Karpas-422 (cell line): ENCODE results near the gene MTFR2. TPM values are rescaled to one million over a fixed set of nuclear protein-coding genes. Genes with fewer than 3 reads are reported as not detected.

ENCODE experiments used
- DNase-seq: peaks from one replicate; pipeline ENCODE4 v3.0.0-alpha.2; 2015
- H2AFZ ChIP-seq: fragments of 200-600 bp; sonication (generic); 2 replicates; pipeline ENCODE4 v1.6.1; 2014; ENCODE audit warnings: antibody characterized with exemption, low read length, mixed read lengths
- H3K27ac ChIP-seq: fragments of 200-600 bp; sonication (generic); 2 replicates; pipeline ENCODE4 v1.5.1; 2014; ENCODE audit warnings: mild to moderate bottlenecking, low read length, moderate library complexity
- H3K27me3 ChIP-seq: fragments of 200-600 bp; sonication (generic); 2 replicates; pipeline ENCODE4 v1.6.1; 2014; ENCODE audit warnings: low read length, mixed read lengths
- H3K36me3 ChIP-seq: fragments of 200-600 bp; sonication (generic); 2 replicates; pipeline ENCODE4 v1.6.1; 2014; ENCODE audit warnings: low read length, mixed read lengths; ENCODE audit not compliant: insufficient read depth
- H3K4me1 ChIP-seq: fragments of 200-600 bp; sonication (generic); 2 replicates; pipeline ENCODE4 v1.6.1; 2014; ENCODE audit warnings: mild to moderate bottlenecking, low read length, mixed read lengths
- H3K4me2 ChIP-seq: fragments of 200-600 bp; sonication (generic); 2 replicates; pipeline ENCODE4 v1.6.1; 2014; ENCODE audit warnings: low read length, low read depth, mild to moderate bottlenecking; ENCODE audit not compliant: poor library complexity, severe bottlenecking
- H3K4me3 ChIP-seq: fragments of 200-600 bp; sonication (generic); 2 replicates; pipeline ENCODE4 v1.5.1; 2014; ENCODE audit warnings: mild to moderate bottlenecking, antibody characterized with exemption, low read length, mixed read lengths
- H3K79me2 ChIP-seq: fragments of 200-600 bp; sonication (generic); 2 replicates; pipeline ENCODE4 v1.6.1; 2014; ENCODE audit warnings: mild to moderate bottlenecking, low read length, mixed read lengths
- H3K9ac ChIP-seq: fragments of 200-600 bp; sonication (generic); 2 replicates; pipeline ENCODE4 v1.6.0; 2014; ENCODE audit warnings: low read length
- H3K9me2 ChIP-seq: fragments of 200-600 bp; sonication (generic), shearing (Covaris generic); replicated peaks from 2 replicates; pipeline ENCODE4 v1.6.0; 2014; ENCODE audit warnings: mild to moderate bottlenecking, low read length, moderate library complexity; ENCODE audit not compliant: insufficient read depth
- H3K9me3 ChIP-seq: fragments of 300-700, 200-600 bp; sonication (generic); 2 replicates; pipeline ENCODE4 v1.6.1; 2014; ENCODE audit warnings: low read length, mixed read lengths
- H4K20me1 ChIP-seq: fragments of 200-600 bp; sonication (generic); 2 replicates; pipeline ENCODE4 v1.6.1; 2014; ENCODE audit warnings: mild to moderate bottlenecking, antibody characterized with exemption, low read length, low read depth; ENCODE audit not compliant: insufficient read depth
- total RNA-seq: library from RNA; depleted of rRNA; stranded (reverse); fragments of >200 nt; shearing (Covaris generic); gene quantifications from 2 replicates; pipeline ENCODE4 v1.2.3, GENCODE V29; 2014; ENCODE audit warnings: low replicate concordance

MTFR2 gene
- total RNA-seq, 1 experiment from 2014 or later, result 7.2 TPM

- Histone ChIP-seq H4K20me1 (peaks cover 87% of the 10 kb centered on the region), H3K9me3 (no peaks in the 10 kb centered on the region), H3K9me2 (no peaks in the 10 kb centered on the region), H3K4me2 (no peak overlapping the region), H3K27ac (no peak overlapping the region), H3K4me1 (peaks cover 43% of the 10 kb centered on the region), H2AFZ (no peak overlapping the region), H3K4me3 (no peak overlapping the region), H3K79me2 (peaks cover 97% of the 10 kb centered on the region), H3K36me3 (peaks cover 54% of the 10 kb centered on the region), H3K27me3 (no peaks in the 10 kb centered on the region), H3K9ac (no peak overlapping the region)
- no peak for DNase-seq
These were observed 32.8 kb upstream of the MTFR2 start for GRCh38 chr6:136282906-136283305.

GRCh38 chr6:136280032-136280609 lies 30.0 kb upstream of the MTFR2 start:
- H3K36me3 ChIP-seq, result peaks cover 68% of the 10 kb centered on the region
- peaks cover 68% of the 10 kb centered on the region for H4K20me1 ChIP-seq
- H3K27me3 ChIP-seq, result no peaks in the 10 kb centered on the region
- peaks cover 89% of the 10 kb centered on the region for H3K79me2 ChIP-seq
- H3K4me3 ChIP-seq, result no peak overlapping the region
- H3K9ac ChIP-seq, result no peak overlapping the region
- H3K9me3 ChIP-seq, result no peaks in the 10 kb centered on the region
- no peak overlapping the region for H2AFZ ChIP-seq
- DNase-seq, result no peak
- H3K4me2 ChIP-seq, result no peak overlapping the region
- no peak overlapping the region for H3K27ac ChIP-seq
- H3K9me2 ChIP-seq, result no peaks in the 10 kb centered on the region
- peaks cover 20% of the 10 kb centered on the region for H3K4me1 ChIP-seq

- no peak for DNase-seq
- H3K27me3 ChIP-seq, result no peaks in the 10 kb centered on the region
- H3K27ac ChIP-seq, result no peak overlapping the region
- no peak overlapping the region for H3K9ac ChIP-seq
- H3K9me3 ChIP-seq, result no peaks in the 10 kb centered on the region
- H3K79me2 ChIP-seq, result peaks cover 85% of the 10 kb centered on the region
- no peaks in the 10 kb centered on the region for H3K9me2 ChIP-seq
- no peak overlapping the region for H2AFZ ChIP-seq
- H3K4me2 ChIP-seq, result no peak overlapping the region
- H4K20me1 ChIP-seq, result peaks cover 13% of the 10 kb centered on the region
- no peaks in the 10 kb centered on the region for H3K4me1 ChIP-seq
- peaks cover 79% of the 10 kb centered on the region for H3K36me3 ChIP-seq
- no peak overlapping the region for H3K4me3 ChIP-seq
These were observed 24.0 kb upstream of the MTFR2 start for GRCh38 chr6:136274062-136274461.

GRCh38 chr6:136265101-136265500 lies 15.0 kb upstream of the MTFR2 start:
- Histone ChIP-seq H3K27ac (no peak overlapping the region), H3K9ac (no peak overlapping the region), H3K36me3 (peaks cover 92% of the 10 kb centered on the region), H3K79me2 (peaks cover 89% of the 10 kb centered on the region), H4K20me1 (peaks cover 8% of the 10 kb centered on the region; the same call in 1 of the 2 replicates), H3K27me3 (no peaks in the 10 kb centered on the region), H3K9me3 (no peaks in the 10 kb centered on the region), H3K4me1 (no peaks in the 10 kb centered on the region), H3K9me2 (no peaks in the 10 kb centered on the region), H3K4me3 (no peak overlapping the region), H2AFZ (no peak overlapping the region), H3K4me2 (no peak overlapping the region)
- DNase-seq, result no peak

- peaks cover 93% of the 10 kb centered on the region for H3K36me3 ChIP-seq
- H3K4me3 ChIP-seq, result no peak overlapping the region
- H3K79me2 ChIP-seq, result peaks cover 71% of the 10 kb centered on the region
- H3K27me3 ChIP-seq, result no peaks in the 10 kb centered on the region
- no peaks in the 10 kb centered on the region for H3K4me1 ChIP-seq
- H3K9me2 ChIP-seq, result no peaks in the 10 kb centered on the region
- H3K9ac ChIP-seq, result no peak overlapping the region
- DNase-seq, result no peak
- H2AFZ ChIP-seq, result no peak overlapping the region
- H4K20me1 ChIP-seq, result peaks cover 8% of the 10 kb centered on the region; the same call in 1 of the 2 replicates
- no peak overlapping the region for H3K4me2 ChIP-seq
- H3K27ac ChIP-seq, result no peak overlapping the region
- no peaks in the 10 kb centered on the region for H3K9me3 ChIP-seq
These were observed 12.8 kb upstream of the MTFR2 start for GRCh38 chr6:136262940-136263339.

- Histone ChIP-seq H3K27me3 (no peaks in the 10 kb centered on the region), H3K4me2 (no peak overlapping the region), H3K36me3 (peaks cover 33% of the 10 kb centered on the region; the same call in 1 of the 2 replicates), H3K9me2 (no peaks in the 10 kb centered on the region), H3K27ac (0 out of 2 replicates have a peak overlapping the region, but pooled peaks have one; percentile 12), H3K9ac (no peak overlapping the region), H4K20me1 (no peaks in the 10 kb centered on the region), H3K4me1 (peaks cover 38% of the 10 kb centered on the region), H3K9me3 (no peaks in the 10 kb centered on the region), H3K4me3 (no peak overlapping the region), H3K79me2 (peaks cover 5% of the 10 kb centered on the region), H2AFZ (no peak overlapping the region)
- no peak for DNase-seq
These were observed 4.8 kb upstream of the MTFR2 start for GRCh38 chr6:136254851-136255466.

GRCh38 chr6:136253734-136254133 lies 3.6 kb upstream of the MTFR2 start:
- Histone ChIP-seq H2AFZ (no peak overlapping the region), H3K4me3 (no peak overlapping the region), H3K36me3 (peaks cover 25% of the 10 kb centered on the region), H3K27ac (no peak overlapping the region), H3K79me2 (peaks cover 14% of the 10 kb centered on the region), H3K9me3 (no peaks in the 10 kb centered on the region), H3K9me2 (no peaks in the 10 kb centered on the region), H3K9ac (no peak overlapping the region), H4K20me1 (no peaks in the 10 kb centered on the region), H3K27me3 (no peaks in the 10 kb centered on the region), H3K4me2 (no peak overlapping the region), H3K4me1 (peaks cover 44% of the 10 kb centered on the region)
- no peak for DNase-seq

- peaks cover 26% of the 10 kb centered on the region for H3K79me2 ChIP-seq
- peak overlapping the region; percentile 69; the same call in 1 of the 2 replicates for H3K27ac ChIP-seq
- H3K27me3 ChIP-seq, result no peaks in the 10 kb centered on the region
- H4K20me1 ChIP-seq, result no peaks in the 10 kb centered on the region
- H2AFZ ChIP-seq, result no peak overlapping the region
- H3K9me2 ChIP-seq, result no peaks in the 10 kb centered on the region
- no peak overlapping the region for H3K4me3 ChIP-seq
- H3K36me3 ChIP-seq, result peaks cover 25% of the 10 kb centered on the region
- no peak for DNase-seq
- H3K4me1 ChIP-seq, result peaks cover 46% of the 10 kb centered on the region
- no peak overlapping the region for H3K9ac ChIP-seq
- H3K4me2 ChIP-seq, result peak overlapping the region; percentile 94
- H3K9me3 ChIP-seq, result no peaks in the 10 kb centered on the region
These were observed 2.3 kb upstream of the MTFR2 start for GRCh38 chr6:136252441-136252840.
